HuH-7 (cell line): ENCODE data around the gene CHTF18.
"Not testable (repeated sequence)": the region's sequence is repeated elsewhere in the genome, so short reads cannot be mapped to it uniquely, and the experiment has no call there.

Source experiments
- DNase-seq: peaks from one replicate; pipeline ENCODE4 v3.0.0; 2011; ENCODE audit warnings: low spot score

The CHTF18 gene

DNA sequence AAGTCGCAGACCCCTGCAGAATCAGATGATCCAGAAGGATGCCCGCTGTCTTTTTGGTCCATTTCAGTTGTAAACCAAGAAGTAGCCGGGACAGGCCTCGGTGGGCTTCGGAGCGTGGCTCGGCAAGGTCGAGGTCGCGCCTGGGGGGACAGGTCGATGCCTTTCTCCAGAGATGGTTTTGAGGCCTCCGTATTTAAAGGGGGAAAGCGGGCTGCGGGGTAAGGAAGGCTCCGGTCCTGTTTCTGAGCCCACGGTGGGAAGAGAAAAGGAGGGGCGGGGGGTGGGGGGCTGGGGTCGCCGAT is 19.6 kb downstream of the CHTF18 start:
- no peak for DNase-seq

DNA sequence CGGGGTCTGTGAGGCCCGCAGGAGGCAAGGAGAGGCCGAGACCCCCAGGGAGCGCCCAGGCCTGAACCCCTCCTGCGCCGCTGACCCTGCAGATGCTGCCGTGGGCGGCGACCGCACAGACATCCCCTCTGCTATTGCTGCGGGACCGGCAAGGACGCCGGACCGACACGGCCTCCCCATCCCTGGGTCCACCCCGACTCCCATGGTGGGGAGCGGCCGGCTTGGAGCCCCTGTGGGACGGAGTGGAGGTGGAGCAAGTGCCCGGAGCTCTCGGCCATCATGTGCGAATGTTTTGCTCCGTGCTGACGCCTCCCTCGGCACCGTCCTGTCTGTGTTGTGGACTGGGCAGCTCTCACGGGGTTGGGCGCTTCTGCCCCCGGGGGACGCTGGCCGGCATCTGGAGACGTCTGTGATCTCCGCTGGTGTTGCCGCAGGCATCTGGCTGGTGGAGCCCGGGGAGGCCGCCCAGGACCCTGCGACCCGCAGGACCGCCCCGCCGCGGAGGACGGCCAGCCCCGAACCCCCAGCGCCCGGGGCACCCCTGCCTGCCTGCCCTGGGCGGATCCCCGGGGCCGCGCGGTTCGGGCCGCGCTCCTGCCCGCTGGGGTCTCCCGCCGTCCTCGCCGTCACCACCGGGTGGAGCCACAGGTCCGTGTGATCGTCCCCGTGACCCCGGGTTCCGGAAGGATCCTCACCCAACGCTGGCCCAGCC is 24.9 kb downstream of the CHTF18 start:
- DNase-seq, result peak; percentile 75

DNA sequence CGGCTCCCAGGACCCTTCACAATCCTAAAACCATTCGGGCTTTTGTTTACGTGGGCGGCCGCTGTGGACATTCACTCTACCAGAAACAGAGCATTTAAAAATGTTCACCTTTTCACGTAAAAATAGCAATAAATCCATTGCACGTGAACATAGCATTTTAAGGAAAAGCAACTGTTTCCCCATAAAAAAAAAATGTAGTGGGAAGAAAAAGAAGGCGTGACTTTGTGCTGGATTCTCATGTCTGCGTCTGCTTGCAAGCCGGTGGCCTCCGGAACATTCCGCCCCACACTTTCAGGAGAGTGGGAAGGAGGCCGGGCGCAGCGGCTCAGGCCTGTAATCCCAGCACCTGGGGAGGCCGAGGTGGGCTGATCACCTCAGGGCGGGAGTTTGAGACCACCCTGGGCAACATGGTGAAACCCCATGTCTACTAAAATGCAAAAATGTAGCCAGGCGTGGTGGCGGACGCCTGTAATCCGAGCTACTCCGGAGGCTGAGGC is 25.5 kb downstream of the CHTF18 start:
- no peak for DNase-seq

DNA sequence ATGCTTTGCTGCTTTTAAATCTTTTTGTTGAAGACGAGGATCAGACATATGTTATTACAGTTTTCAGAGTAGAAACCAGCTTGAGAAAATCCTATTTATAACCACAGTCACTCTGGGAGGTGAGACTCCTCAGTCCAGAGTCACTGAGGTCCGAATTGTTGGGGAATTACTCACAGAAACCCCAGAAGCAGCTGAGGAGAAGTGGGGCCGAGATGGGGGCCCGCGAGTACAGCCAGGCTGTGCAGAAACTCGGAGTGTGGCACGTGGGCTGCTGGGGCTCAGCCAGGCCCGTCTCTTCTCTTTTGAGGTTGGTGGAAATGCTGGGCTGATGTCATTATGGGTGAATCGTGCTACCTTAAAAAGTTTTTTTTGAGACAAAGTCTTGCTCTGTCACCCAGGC is 26.6 kb downstream of the CHTF18 start:
- no peak for DNase-seq

DNA sequence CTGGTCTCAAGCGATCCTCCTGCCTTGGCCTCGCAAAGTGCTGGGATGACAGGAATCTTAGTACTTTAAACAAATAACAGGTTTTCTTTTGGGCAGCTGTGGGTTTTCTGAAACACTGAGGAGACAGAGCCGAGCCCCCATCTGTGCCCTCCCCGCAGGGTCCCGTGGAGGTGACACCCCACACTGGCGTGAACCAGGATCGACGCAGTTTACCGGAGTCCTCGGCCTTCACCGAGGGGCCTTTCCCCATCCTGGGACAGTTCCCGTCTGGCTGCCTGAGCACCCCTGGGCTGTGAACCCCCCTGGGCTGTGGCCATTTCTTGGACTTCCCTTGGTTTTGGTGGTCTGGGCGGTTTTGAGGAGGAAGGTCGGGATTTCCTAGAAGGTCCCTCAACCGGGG is 27.4 kb downstream of the CHTF18 start:
- no peak for DNase-seq

DNA sequence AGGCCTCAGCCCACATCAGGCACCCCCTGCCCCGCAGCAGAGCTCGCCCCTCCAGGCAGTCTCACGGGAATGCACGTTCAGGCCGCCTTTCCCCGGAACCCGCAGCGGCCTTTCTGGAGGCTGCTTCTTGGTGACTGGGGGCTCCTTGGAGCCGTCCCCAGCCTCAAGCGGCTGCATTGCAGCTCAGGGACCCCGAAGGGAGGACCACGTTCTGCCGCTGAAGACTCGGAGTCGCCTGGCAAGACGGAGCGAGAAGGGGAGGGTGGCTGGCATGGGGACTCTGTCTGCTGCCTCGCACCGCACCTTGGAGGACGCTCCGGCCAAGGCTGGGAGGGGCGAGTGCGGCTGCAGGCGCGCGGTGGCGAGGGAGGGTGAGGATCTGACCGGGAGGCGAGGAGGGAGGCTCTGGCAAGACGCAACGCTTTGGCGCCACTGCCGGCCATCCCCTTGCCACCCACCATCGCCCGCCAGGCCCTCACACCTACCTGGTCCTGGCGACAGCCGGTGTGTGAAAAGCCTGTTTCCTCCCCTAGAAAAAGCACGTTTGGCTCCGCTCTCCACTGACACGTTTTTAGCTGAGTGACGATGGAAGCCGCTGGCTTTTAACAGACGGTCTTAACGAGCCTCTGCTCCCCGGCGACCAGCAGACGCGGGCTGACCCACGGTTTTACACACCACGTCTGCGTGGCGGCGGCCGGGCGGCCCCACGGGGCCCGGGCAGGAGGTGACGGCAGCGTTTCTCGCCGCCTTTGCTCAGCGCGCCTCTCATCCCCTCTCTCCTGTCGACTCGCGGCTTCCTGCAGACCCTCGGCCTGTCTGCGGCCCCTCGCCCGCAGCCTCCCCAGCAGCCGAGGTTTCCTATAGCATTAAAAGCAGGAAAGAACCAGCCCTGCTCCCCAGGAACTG is 28.8 kb downstream of the CHTF18 start:
- DNase-seq, result no peak

DNA sequence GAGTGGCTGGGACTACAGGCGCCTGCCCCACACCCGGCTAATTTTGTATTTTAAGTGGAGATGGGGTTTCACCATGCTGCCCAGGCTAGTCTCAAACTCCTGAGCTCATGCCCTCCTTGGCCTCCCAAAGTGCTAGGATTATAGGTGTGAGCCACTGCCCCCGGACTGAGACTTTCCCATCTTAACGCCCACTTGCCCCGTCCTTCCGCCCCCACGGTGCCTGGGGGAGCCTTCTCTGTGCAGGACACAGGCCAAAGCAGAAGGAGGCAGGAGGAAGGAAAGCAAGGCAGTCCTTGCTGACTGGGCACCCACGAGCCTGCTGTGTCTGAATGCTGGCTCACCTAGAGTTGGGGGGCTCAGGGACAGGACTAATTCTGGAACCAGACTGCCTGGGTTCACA is 29.7 kb downstream of the CHTF18 start:
- no peak for DNase-seq

DNA sequence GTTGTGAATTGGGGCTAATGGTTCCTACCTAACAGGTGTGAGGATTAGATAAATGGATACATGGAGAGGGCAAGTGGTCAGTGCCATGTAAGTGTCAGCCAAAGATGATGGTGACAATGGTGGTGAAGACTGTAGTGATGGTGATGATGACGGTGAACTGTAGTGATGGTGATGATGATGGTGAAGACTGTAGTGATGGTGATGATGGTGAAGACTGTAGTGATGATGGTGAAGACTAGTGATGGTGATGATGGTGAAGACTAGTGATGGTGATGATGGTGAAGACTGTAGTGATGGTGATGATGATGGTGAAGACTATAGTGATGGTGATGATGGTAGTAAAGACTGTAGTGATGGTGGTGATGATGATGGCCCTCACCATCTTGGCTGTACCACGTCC is 30.2 kb downstream of the CHTF18 start:
- no peak for DNase-seq

DNA sequence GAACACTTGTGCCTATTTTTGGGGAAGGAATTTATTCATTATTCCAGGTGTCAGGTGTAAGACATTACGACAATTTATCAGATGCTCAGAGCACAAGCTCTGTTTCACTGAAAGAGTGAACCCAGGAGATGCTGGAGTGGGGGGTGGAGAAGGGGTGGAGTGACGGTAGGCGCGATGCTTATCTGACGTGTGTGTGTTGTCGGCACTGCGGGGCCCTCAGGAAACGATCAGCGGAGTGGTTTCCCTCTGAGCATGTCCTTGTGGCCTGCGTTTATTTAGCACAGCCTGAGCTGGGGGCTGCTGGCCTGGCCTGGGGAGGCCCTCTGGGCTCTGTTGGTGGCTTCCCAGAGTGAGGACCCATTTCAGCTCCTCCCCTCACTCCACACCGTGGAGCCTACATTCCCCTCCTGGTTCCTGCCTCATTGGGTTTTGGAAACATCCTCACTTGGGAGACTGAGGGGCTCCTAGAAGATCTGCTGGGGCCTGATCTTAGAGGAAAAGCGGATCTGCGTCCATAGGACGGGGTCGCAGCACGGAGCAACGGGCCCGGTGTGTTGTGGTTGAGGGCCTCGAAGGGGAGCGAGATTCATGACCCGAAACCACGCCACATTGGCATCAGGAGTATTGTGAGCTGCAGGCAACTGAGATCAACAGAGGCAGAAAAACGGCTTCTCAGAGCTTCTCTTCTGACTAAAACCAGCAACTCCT is 31.1 kb downstream of the CHTF18 start:
- no peak for DNase-seq

DNA sequence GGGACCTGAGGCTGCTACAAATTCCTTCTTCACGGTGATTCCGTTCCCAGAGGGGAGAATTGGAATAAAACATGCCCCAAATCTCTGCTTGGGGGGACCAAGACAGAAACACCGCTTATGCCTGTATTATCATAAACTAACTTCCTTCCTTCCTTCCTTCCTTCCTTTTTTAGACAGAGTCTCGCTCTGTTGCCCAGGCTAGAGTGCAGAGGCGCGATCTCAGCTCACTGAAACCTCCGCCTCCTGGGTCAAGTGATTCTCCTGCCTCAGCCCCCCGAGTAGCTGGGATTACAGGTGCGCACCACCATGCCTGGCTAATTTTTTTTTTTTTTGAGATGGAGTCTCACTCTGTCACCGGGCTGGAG is 31.6 kb downstream of the CHTF18 start:
- DNase-seq, result not testable (repeated sequence)

DNA sequence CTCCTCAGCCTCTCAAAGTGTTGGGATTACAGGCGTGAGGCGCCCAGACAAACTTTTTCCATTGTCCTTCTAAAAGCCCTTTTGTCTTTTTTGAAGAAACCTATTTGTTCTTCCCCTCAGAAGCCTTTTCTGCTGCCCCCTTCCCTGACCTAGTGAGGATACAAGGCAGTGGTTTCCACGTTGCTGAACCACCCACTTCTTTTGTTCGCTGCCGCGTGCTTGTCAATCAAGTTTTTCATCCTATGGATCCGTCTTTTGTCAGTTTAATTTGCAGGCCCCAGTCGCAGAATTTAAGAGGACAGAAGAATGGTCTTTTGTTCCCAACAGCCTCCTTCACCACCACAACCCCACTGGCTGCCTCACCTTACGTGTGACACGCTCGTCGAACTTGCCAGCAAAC is 32.3 kb downstream of the CHTF18 start:
- DNase-seq, result no peak

DNA sequence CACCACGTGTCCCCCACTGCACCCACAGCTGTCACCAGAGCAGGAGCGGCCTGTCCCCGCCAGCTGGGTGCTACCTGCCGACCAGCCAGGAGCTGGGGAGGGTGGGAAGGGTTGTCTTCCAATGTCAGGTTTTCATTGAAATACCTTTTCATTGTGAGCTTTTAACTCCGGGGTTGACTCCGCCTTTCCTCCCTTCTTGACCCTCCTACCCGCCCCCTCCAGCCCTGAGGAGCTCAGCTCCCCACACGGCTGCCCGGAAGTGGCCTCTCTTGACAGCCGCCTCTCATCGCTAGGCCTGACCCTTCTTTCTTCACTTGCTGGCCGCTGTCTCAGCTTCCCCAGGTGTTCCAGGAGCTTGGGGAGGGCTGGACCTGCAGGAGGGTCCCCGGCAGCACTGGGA is 33.3 kb downstream of the CHTF18 start:
- DNase-seq, result no peak

DNA sequence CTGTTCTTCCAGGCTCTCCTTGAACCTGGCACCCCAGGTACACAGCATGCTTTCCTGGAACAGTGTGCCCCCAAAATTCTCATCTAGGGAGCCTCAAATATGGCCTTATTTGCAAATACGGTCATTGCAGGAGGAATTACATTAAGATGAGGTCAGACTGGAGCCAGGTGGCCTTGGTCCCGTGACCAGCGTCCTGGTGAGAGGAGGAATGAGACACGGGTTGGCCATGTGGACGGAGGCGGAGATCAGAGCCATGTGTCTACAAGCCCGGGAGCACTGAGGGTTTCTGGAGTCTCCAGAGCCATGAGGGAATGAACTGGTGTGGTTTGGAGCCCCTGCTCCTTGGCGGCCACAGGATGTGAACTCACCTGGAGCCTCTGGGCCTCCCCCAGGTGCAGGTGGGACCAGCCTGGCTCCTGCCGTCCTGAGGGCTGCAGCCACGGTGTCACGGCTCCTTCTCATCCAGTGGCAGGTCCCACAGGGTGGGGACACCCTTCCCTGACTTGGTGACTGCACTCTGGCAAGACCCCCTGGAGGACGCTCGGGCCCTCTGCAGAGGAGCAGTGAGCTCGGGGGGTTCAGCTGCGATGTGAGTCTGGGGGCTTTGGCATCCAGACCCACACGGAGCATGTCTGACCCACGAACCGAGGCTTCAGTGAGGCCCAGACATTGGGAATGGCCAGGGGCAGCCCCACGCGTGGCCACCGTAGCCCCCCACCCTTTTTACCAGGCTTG is 33.9 kb downstream of the CHTF18 start:
- no peak for DNase-seq

DNA sequence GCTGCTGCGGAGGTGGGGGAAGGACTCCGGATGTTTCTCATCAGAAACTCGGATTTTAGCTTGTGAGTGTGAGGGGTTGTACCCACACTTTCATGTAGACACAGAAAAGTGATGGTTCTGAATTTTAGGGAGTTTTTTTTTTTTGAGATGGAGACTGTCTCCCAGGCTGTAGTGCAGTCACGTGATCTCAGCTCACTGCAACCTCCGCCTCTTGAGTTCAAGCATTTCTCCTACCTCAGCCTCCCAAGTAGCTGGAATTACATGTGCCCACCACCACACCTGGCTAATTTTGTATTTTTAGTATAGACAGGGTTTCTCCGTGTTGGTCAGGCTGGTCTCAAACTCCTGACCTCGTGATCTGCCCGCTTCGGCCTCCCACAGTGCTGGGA is 34.5 kb downstream of the CHTF18 start:
- no peak for DNase-seq

DNA sequence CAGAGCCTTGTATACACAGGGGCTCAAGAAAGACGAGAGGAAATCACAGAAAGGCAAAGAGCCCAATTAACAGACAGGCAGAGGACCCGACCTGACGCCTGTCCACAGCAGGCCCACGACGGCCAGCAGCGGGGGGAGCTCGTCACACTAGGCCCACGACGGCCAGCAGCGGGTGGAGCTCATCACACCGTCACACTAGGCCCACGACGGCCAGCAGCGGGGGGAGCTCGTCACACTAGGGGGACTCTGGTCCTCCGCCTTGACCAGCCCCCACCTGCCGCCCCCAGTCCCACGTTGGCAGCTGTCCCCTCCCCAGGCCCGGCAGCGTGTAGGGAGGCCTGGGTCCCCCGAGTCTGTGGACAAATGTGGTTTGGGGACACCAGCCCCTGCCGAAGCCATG is 35.8 kb downstream of the CHTF18 start:
- DNase-seq, result no peak

DNA sequence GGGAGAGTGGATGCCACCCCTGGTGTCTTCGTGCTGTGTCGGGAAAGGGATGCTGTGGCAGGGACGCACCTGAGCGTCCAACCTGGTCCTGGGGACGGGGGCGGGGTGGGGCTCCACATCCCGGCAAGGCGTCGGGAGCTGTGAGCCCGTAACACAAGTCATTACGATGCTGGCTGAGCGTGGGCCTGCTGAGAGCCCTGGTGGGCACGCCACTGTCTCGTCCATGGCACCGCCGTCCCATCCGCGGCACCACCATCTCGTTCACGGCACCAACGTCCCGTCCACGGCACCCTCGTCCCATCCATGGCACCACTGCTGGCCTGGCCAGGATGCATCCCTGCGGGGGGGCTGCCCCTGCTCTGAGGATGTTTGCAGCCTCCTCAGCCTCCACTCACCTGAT is 36.2 kb downstream of the CHTF18 start:
- no peak for DNase-seq

DNA sequence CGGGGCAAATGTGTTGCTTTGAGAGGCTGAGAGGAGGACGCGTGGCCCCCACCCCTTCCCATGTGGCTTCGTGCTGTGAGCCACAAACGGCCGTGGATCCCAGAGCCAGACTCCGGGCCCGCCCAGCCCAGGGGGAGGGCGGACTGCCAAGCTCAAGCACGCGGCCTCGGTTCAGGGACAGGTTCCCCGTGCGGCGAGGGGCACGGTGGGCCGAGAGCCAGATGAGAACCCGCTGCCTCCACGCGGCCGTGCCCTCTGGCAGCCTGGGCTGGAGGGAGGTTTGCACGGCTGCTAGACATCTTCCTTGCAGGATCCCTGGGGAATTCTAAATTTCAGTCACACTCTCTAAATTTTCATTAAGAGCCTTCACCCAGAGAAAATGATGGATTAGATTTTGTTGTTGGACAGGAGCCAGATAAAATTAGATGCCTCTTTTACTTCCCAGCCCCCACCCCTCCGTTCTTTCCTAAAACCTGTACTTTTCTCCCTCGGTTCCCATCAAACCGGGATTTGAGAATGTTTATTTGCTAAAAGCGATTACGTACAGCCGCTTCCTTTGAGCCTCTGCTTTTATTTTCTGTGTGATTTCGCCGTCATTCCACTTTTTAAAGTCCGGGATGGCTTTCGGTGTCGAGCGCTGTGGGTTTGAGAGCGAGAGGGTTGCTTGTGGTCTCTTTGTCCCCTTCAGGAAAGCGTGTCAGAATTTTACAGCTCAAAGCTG is 37.1 kb downstream of the CHTF18 start:
- no peak for DNase-seq

DNA sequence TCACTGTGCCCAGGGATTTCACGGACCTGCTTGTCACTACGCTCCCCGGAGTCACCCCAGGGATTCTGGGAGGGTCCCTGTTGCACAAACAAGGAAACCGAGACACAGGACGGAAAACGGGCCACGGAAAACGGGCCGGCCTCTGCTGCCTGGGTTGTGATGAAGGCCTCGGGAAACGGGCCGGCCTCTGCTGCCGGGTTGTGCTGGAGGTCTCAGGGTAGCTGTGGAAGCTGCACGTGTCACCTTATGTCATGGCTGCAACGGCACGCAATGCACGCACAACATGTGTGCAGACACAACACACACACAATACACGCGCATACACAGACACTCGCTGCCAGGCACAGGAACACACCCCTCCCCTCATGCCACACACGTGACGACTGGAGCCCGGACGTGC is 39.1 kb downstream of the CHTF18 start:
- no peak for DNase-seq

DNA sequence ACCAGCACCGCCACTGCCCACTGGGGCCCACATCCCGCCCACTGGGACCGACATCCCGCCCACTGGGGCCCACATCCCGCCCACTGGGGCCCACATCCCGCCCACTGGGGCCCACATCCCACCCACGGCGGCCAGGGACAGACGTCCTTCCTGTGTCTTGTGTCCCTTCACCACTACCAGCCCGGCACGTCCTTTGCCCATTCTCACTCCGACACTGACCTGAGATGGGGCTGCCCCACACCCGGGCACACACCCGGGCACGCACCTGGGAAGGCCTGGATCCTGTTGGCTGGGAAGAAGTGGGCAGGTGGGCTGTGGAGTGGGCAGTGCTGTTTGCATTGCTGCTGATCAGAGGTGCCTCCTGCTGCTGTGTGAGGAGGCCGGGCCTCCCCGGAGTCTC is 40.5 kb downstream of the CHTF18 start:
- DNase-seq, result no peak

DNA sequence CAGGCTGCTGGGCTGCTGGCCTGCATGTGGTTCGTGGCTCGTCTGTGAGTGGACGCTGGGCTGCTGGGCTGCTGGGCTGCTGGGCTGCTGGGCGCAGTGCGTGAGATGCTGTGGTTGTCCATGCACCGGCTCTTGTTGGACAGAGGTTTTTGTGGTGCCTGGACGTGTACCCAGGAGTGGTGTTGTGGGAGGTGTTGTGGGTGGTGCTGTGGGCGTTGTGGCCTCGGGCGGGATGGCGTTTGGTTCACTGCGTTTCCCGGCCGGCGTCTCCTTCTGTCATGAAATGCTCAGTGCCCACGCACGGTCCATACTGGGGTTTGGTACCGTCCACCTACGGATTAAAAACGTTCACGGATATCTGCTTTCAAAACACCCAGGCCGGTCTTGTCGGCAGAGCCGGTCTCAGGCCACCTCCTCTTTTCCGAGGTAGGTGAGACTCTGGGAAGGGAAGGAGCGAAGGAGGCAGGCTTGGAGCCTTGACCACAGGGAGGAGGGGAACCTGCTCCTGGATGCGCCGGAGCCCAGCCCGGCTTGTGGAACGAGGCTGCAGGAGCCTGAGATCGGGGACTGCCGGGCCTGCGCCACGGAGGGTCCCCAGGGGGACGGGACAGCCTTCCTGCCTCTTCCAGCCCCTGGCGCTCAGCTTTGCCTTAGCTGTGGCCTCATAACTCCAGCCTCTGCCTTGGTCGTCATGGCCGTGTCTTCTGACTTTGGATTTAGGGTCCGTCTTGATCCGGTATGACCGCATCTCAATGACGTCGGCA is 41.9 kb downstream of the CHTF18 start:
- no peak for DNase-seq
